GM12801 (cell line): ENCODE measurements around the gene POLDIP2.

Experiments
- CTCF ChIP-seq: IDR thresholded peaks from one replicate; pipeline ENCODE4 v1.5.1; 2011; ENCODE audit warnings: control low read depth; ENCODE audit not compliant: insufficient read length; ENCODE audit errors: extremely low read depth

The POLDIP2 gene

GRCh38 chr17:28317099-28317965 lies 40.0 kb downstream of the POLDIP2 start:
- no peak for TF ChIP-seq CTCF

- TF ChIP-seq CTCF, result no peak
These were observed 41.3 kb downstream of the POLDIP2 start for GRCh38 chr17:28315846-28316705.

GRCh38 chr17:28313841-28314240 lies 43.5 kb downstream of the POLDIP2 start:
- no peak for TF ChIP-seq CTCF

- TF ChIP-seq CTCF, result no peak
These were observed 50.3 kb downstream of the POLDIP2 start for GRCh38 chr17:28306954-28307401.

- no peak for TF ChIP-seq CTCF
These were observed 58.9 kb downstream of the POLDIP2 start for GRCh38 chr17:28298449-28298848.
